H1 (cell line): ENCODE results near the gene PKN3. TPM values are rescaled to one million over a fixed set of nuclear protein-coding genes. Genes with fewer than 3 reads are reported as not detected.

Source experiments
- CTCF ChIA-PET: fragments of 300-600 bp; sonication (Branson Sonifier 250); formaldehyde crosslinking; loops from one replicate; lab custom pipeline; 2021; ENCODE audit not compliant: partially characterized antibody; lab: Charles Lee
- POLR2A ChIA-PET: fragments of 300-600 bp; sonication (Branson Sonifier 250); formaldehyde crosslinking; loops from one replicate; lab custom pipeline; 2021; ENCODE audit warnings: inconsistent platforms; ENCODE audit not compliant: partially characterized antibody; lab: Charles Lee
- DNase-seq, 2 experiments: peaks; one replicate each; pipeline versions ENCODE4 v3.0.0 to v3.0.0-alpha.2; 2010 to 2022; ENCODE audit warnings: low spot score in 2 of 2, low read depth in 1 of 2, mixed read lengths in 1 of 2
- FAIRE-seq: peaks from 2 replicates; lab custom pipeline; 2011; peaks lifted over from hg19 to GRCh38; lab: Jason Lieb, UNC
- H2AFZ ChIP-seq: 2 replicates; pipeline ENCODE4 v1.8.1; 2012; ENCODE audit warnings: low read length, inconsistent platforms
- H2AK5ac ChIP-seq: 2 replicates; pipeline ENCODE4 v1.6.1; 2013; ENCODE audit warnings: low read depth, low read length
- H2BK120ac ChIP-seq: replicated peaks from 2 replicates; pipeline ENCODE3; 2013; ENCODE audit warnings: low read depth, low read length, inconsistent platforms
- H2BK12ac ChIP-seq: 2 replicates; pipeline ENCODE4 v1.6.1; 2013; ENCODE audit warnings: low read depth, low read length
- H2BK15ac ChIP-seq: 2 replicates; pipeline ENCODE4 v1.6.1; 2013; ENCODE audit warnings: low read length
- H2BK20ac ChIP-seq: 2 replicates; pipeline ENCODE4 v1.6.1; 2013; ENCODE audit warnings: low read length
- H2BK5ac ChIP-seq: 2 replicates; pipeline ENCODE4 v1.6.1; 2013; ENCODE audit warnings: low read depth, low read length
- H3K14ac ChIP-seq: 2 replicates; pipeline ENCODE4 v1.6.1; 2013; ENCODE audit warnings: inconsistent platforms; ENCODE audit not compliant: insufficient read length
- H3K18ac ChIP-seq: 2 replicates; pipeline ENCODE4 v1.6.1; 2013; ENCODE audit warnings: low read length; ENCODE audit errors: extremely low read depth
- H3K23ac ChIP-seq: 2 replicates; pipeline ENCODE4 v1.6.1; 2013; ENCODE audit warnings: inconsistent platforms; ENCODE audit not compliant: insufficient read length
- H3K23me2 ChIP-seq: 2 replicates; pipeline ENCODE4 v1.6.1; 2013; ENCODE audit warnings: low read depth, low read length
- H3K27ac ChIP-seq: 2 replicates; pipeline ENCODE4 v1.6.1; 2011; ENCODE audit warnings: low read depth, low read length, inconsistent platforms
- H3K27me3 ChIP-seq, 4 experiments: replicated peaks in 1 of 4; 1 replicate in 1 of 4; 2 replicates in 3 of 4; pipeline versions ENCODE4 v1.6.1 to v1.8.1; 2011 to 2013; ENCODE audit warnings: low read length in 3 of 4, mild to moderate bottlenecking in 3 of 4, inconsistent platforms in 2 of 4, mixed read lengths in 2 of 4, moderate library complexity in 1 of 4; ENCODE audit not compliant: control insufficient read depth in 3 of 4, insufficient read depth in 3 of 4; ENCODE audit errors: extremely low read depth in 1 of 4
- H3K36me3 ChIP-seq, 4 experiments: 2 replicates each; pipeline versions ENCODE4 v1.6.1 to v1.8.1; 2011 to 2013; ENCODE audit warnings: mild to moderate bottlenecking in 4 of 4, low read length in 3 of 4, moderate library complexity in 2 of 4, control low read depth in 1 of 4, inconsistent platforms in 1 of 4; ENCODE audit not compliant: insufficient read depth in 4 of 4, control insufficient read depth in 2 of 4
- H3K4ac ChIP-seq: replicated peaks from 2 replicates; pipeline ENCODE3; 2013; ENCODE audit warnings: low read length, low read depth, mixed read lengths, inconsistent platforms; ENCODE audit not compliant: insufficient read length
- H3K4me1 ChIP-seq, 4 experiments: replicated peaks in 1 of 4; 1 replicate in 1 of 4; 2 replicates in 3 of 4; pipeline versions ENCODE4 v1.6.1 to v1.8.1; 2011 to 2013; ENCODE audit warnings: low read length in 3 of 4, inconsistent platforms in 2 of 4, mixed read lengths in 1 of 4; ENCODE audit not compliant: insufficient read depth in 4 of 4, control insufficient read depth in 3 of 4
- H3K4me2 ChIP-seq, 2 experiments: 2 replicates each; pipeline versions ENCODE4 v1.6.1 to v1.8.1; 2011 to 2013; ENCODE audit warnings: low read depth in 2 of 2, low read length in 2 of 2, control low read depth in 1 of 2, inconsistent platforms in 1 of 2, mild to moderate bottlenecking in 1 of 2; ENCODE audit not compliant: insufficient read depth in 1 of 2
- H3K4me3 ChIP-seq, 4 experiments: fragments of 200-600, 300-600 bp in 1 of 4; sonication (generic), shearing (Covaris generic), sonication (Bioruptor Twin) in 1 of 4; 2 replicates each; pipeline versions ENCODE4 v1.5.1 to v1.8.1; 2011 to 2016; ENCODE audit warnings: low read length in 4 of 4, low read depth in 3 of 4, control low read depth in 2 of 4, inconsistent platforms in 2 of 4, mild to moderate bottlenecking in 2 of 4, mixed read lengths in 1 of 4, moderate library complexity in 1 of 4; ENCODE audit not compliant: insufficient read depth in 2 of 4; ENCODE audit errors: extremely low read depth in 1 of 4
- H3K56ac ChIP-seq: replicated peaks from 2 replicates; pipeline ENCODE3; 2013; ENCODE audit warnings: low read depth, mild to moderate bottlenecking, mixed read lengths, low read length, inconsistent platforms; ENCODE audit not compliant: insufficient read length
- H3K79me1 ChIP-seq: 2 replicates; pipeline ENCODE4 v1.6.1; 2013; ENCODE audit warnings: low read depth, low read length, control low read depth
- H3K79me2 ChIP-seq, 2 experiments: 2 replicates each; pipeline versions ENCODE4 v1.6.1 to v1.8.1; 2012 to 2013; ENCODE audit warnings: low read length in 2 of 2, mild to moderate bottlenecking in 2 of 2, inconsistent platforms in 1 of 2; ENCODE audit not compliant: insufficient read depth in 2 of 2, control insufficient read depth in 1 of 2
- H3K9ac ChIP-seq, 4 experiments: replicated peaks in 1 of 4; 1 replicate in 1 of 4; 2 replicates in 3 of 4; pipeline versions ENCODE4 v1.6.1 to v1.8.1; 2011 to 2013; ENCODE audit warnings: low read depth in 3 of 4, low read length in 3 of 4, control low read depth in 2 of 4, mild to moderate bottlenecking in 2 of 4, moderate library complexity in 2 of 4, inconsistent platforms in 1 of 4; ENCODE audit errors: extremely low read depth in 1 of 4
- H3K9me3 ChIP-seq, 2 experiments: 2 replicates each; pipeline versions ENCODE4 v1.6.1 to v1.8.1; 2012 to 2013; ENCODE audit warnings: mild to moderate bottlenecking in 2 of 2, moderate library complexity in 2 of 2, control low read depth in 1 of 2, inconsistent platforms in 1 of 2, low read depth in 1 of 2, low read length in 1 of 2, mixed read lengths in 1 of 2; ENCODE audit not compliant: insufficient read depth in 2 of 2
- H4K20me1 ChIP-seq, 2 experiments: replicated peaks in 1 of 2; 2 replicates each; pipeline versions ENCODE3 to v1.8.1; 2011 to 2013; ENCODE audit warnings: inconsistent platforms in 2 of 2, low read length in 2 of 2, mild to moderate bottlenecking in 1 of 2; ENCODE audit not compliant: insufficient read depth in 2 of 2, control insufficient read depth in 1 of 2
- H4K5ac ChIP-seq: 2 replicates; pipeline ENCODE4 v1.6.1; 2013; ENCODE audit warnings: low read length, low read depth, mixed read lengths, inconsistent platforms; ENCODE audit not compliant: insufficient read length
- H4K8ac ChIP-seq: 2 replicates; pipeline ENCODE4 v1.8.0; 2013; ENCODE audit warnings: mild to moderate bottlenecking, moderate library complexity, low read length, inconsistent platforms; ENCODE audit not compliant: insufficient read depth; ENCODE audit errors: extremely low read depth
- H4K91ac ChIP-seq: replicated peaks from 2 replicates; pipeline ENCODE3; 2013; ENCODE audit warnings: low read length, mixed read lengths, inconsistent platforms; ENCODE audit not compliant: insufficient read length
- CBX8 ChIP-seq: fragments of 300-800, 300-1000 bp; sonication (generic); IDR thresholded peaks from 2 replicates; pipeline ENCODE4 v1.7.1; 2016; ENCODE audit warnings: low read depth, low read length, borderline replicate concordance
- CHD2 ChIP-seq: IDR thresholded peaks from 2 replicates; pipeline ENCODE4 v1.6.1; 2012; ENCODE audit warnings: low read length, improper control_type of control experiment
- CREB1 ChIP-seq: IDR thresholded peaks from 2 replicates; pipeline ENCODE4 v1.6.1; 2012; ENCODE audit warnings: inconsistent platforms
- EZH2 ChIP-seq: fragments of 200-600 bp; sonication (generic); IDR thresholded peaks from 2 replicates; pipeline ENCODE4 v1.7.1; 2012; ENCODE audit warnings: low read depth, mild to moderate bottlenecking, moderate library complexity, low read length, inconsistent platforms; ENCODE audit not compliant: severe bottlenecking
- KDM1A ChIP-seq: fragments of 200-600, 300-600 bp; sonication (generic); IDR thresholded peaks from 2 replicates; pipeline ENCODE4 v1.7.1; 2016; ENCODE audit warnings: mild to moderate bottlenecking, low read length, borderline replicate concordance
- KDM4A ChIP-seq: IDR thresholded peaks from one replicate; pipeline ENCODE4 v1.7.1; 2012; ENCODE audit warnings: low read depth, mild to moderate bottlenecking, moderate library complexity, low read length, inconsistent platforms; ENCODE audit not compliant: severe bottlenecking
- POLR2A ChIP-seq, 2 experiments: IDR thresholded peaks; 1 replicate in 1 of 2; 2 replicates in 1 of 2; pipeline ENCODE4 v1.6.1; 2011; ENCODE audit warnings: low read depth in 2 of 2, low read length in 2 of 2, mild to moderate bottlenecking in 2 of 2; ENCODE audit errors: control extremely low read depth in 1 of 2
- POLR2AphosphoS5 ChIP-seq: IDR thresholded peaks from 2 replicates; pipeline ENCODE4 v1.6.1; 2011; ENCODE audit warnings: low read depth, low read length
- SIRT6 ChIP-seq: IDR thresholded peaks from one replicate; pipeline ENCODE4 v1.7.1; 2012; ENCODE audit warnings: low read length, inconsistent platforms
- TAF1 ChIP-seq: IDR thresholded peaks from 2 replicates; pipeline ENCODE4 v1.6.1; 2011; ENCODE audit warnings: mild to moderate bottlenecking, low read depth, low read length
- TEAD4 ChIP-seq: IDR thresholded peaks from 2 replicates; pipeline ENCODE4 v1.6.1; 2012; ENCODE audit warnings: low read depth, low read length, inconsistent platforms, mixed read lengths
- WGBS, 2 experiments: shearing (Covaris generic) in 1 of 2; methylation state at CpG; one replicate each; pipeline versions ENCODE4 v1.1.6 to v1.1.7; 2013 to 2015; ENCODE audit warnings: low lambda C conversion rate in 2 of 2, mixed read lengths in 2 of 2, inconsistent platforms in 1 of 2, low coverage in 1 of 2, missing lambda C conversion rate in 1 of 2; ENCODE audit not compliant: insufficient replicate concordance in 2 of 2, insufficient coverage in 1 of 2, insufficient read length in 1 of 2; ENCODE audit errors: extremely low coverage in 1 of 2, missing lambda C conversion rate in 1 of 2; 5-methylcytosine and 5-hydroxymethylcytosine counted together
- polyA plus RNA-seq, 7 experiments: library from polyadenylated mRNA; depleted of rRNA in 3 of 7; stranded (reverse) in 5 of 7; unstranded in 2 of 7; fragments of >200 nt in 5 of 7; fragments of 200-250 nt in 2 of 7; gene quantifications; 1 replicate in 5 of 7; 2 replicates in 1 of 7; 4 replicates in 1 of 7; pipeline versions ENCODE4 v1.2.1 to v1.2.3, GENCODE V29; 2011 to 2013; ENCODE audit warnings: missing spikeins in 2 of 7, mixed read lengths in 2 of 7
- total RNA-seq: library from RNA; stranded (reverse); fragmentation: NEBNext Ultra II Directional; extraction: Animal tissue kit (Norgen Biotek cat#: 25700); gene quantifications from 2 replicates; pipeline ENCODE4 v1.2.1, GENCODE V29; 2021

PKN3 gene
- total and polyA plus RNA-seq, 2 of the 8 experiments (the other 6 are each of a cell fraction or from before 2014, with no cell fraction given): 15.7 to 16.3 TPM

DNA sequence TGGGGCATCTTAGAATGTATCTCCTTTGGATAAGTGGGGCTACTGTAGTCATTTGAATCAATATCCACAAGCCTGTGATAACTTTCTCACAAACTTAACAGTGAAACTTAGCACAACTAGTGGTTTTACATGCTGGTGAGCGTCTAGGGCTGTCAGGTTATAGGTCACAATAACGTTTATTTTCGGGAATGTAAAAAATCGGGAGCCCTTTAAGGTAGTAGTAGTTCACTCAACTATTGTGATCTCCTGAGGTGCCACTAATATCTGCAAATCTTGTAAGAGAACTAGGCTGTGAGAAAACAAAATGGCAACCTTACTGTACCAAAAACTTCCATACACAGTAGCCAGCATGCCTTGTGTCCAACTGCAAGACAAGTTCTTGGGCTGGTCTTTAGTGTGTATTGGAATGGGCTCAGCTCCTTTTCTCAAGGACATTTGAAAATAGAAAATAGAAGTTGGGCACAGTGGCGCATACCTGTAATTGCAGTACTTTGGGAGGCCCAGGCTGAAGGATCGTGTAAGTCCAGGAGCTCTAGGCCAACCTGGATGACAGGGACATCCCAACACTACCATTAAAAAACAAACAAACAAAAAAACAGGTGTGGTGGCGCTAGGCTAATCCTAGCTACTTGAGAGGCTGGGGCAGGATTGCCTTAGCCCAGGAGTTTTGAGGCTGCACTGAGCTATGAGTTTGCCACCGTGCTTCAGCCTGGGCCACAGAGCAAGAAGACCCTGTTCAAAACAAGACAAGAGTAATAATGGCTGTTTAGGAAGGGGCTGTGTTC is 5.2 kb upstream of the PKN3 start:
- Histone ChIP-seq H3K36me3 (peaks cover 26 to 42% (median 39%) of the 10 kb centered on the region in 4 experiments), H2BK12ac (no peak overlapping the region), H4K5ac (no peak overlapping the region), H4K91ac (no peak overlapping the region), H3K27ac (no peak overlapping the region), H3K4me3 (no peak overlapping the region), H3K79me1 (no peaks in the 10 kb centered on the region), H3K27me3 (peaks cover 0 to 1% (median 0%) of the 10 kb centered on the region in 4 experiments; a peak in 1 of 7 replicates), H2BK15ac (no peak overlapping the region), H4K20me1 (peaks cover 7 to 8% of the 10 kb centered on the region in 2 experiments), H3K23me2 (no peaks in the 10 kb centered on the region), H2AFZ (no peak overlapping the region), H3K9ac (no peak overlapping the region), H3K9me3 (no peaks in the 10 kb centered on the region), H2BK20ac (no peak overlapping the region), H3K4ac (no peak overlapping the region), H3K79me2 (peaks cover 0 to 12% of the 10 kb centered on the region in 2 experiments; a peak in 2 of 4 replicates), H3K56ac (no peak overlapping the region), H2BK5ac (no peak overlapping the region), H4K8ac (no peak overlapping the region), H3K4me1 (no peaks in the 10 kb centered on the region), H3K4me2 (no peak overlapping the region), H2BK120ac (no peak overlapping the region), H3K23ac (no peak overlapping the region), H2AK5ac (no peak overlapping the region), H3K18ac (no peak overlapping the region), H3K14ac (no peak overlapping the region)
- ChIA-PET POLR2A (interaction anchor here (0.6 to 46.1 kb wide), 20 partner anchors 2 to 227 kb away, joined by 3 to 1197 read pairs (median 4); partner anchors contain the start of genes DYNC2I2, ENDOG, PKN3 and SET), CTCF (interaction anchor here (0.6 to 2.1 kb wide), 10 partner anchors 33 to 157 kb away, joined by 3 to 8 read pairs (median 3); no protein-coding TSS in a partner anchor)
- 79% methylated on average over 8 of the region's 8 CpGs; no CpG with 5 or more reads in 1 of the 2 experiments for WGBS, 2 experiments
- FAIRE-seq (no peak), DNase-seq (no peak)
- no peak for TF ChIP-seq SIRT6
- TF ChIP-seq KDM4A: no peak
- peak; percentile 77 for TF ChIP-seq POLR2AphosphoS5
- no peak for TF ChIP-seq KDM1A
- no peak for TF ChIP-seq EZH2
- TF ChIP-seq CBX8: no peak
- TF ChIP-seq POLR2A (IDR thresholded peaks at IDR 0.05; ENCODE audit: control extremely low read depth in 1 of 2, low read depth in 2 of 2, low read length in 2 of 2): peak; percentile 54 to 68
- no peak for TF ChIP-seq CREB1
- no peak for TF ChIP-seq TEAD4
- no peak for TF ChIP-seq CHD2
- no peak for TF ChIP-seq TAF1
